AG09319 (cell line): ENCODE results near the gene MRPS34.
"Not testable (repeated sequence)": the region's sequence is repeated elsewhere in the genome, so short reads cannot be mapped to it uniquely, and the experiment has no call there.

Experiments used
- DNase-seq: peaks from one replicate; pipeline ENCODE4 v3.0.0-alpha.2; 2010; ENCODE audit warnings: low read depth; ENCODE audit errors: extremely low read depth
- TF ChIP-seq, protein P1 (sequence below): IDR thresholded peaks from 2 replicates; pipeline ENCODE4 v1.5.1; 2011; ENCODE audit warnings: low read depth, mild to moderate bottlenecking, inconsistent platforms, low read length, moderate library complexity

The MRPS34 gene

DNA sequence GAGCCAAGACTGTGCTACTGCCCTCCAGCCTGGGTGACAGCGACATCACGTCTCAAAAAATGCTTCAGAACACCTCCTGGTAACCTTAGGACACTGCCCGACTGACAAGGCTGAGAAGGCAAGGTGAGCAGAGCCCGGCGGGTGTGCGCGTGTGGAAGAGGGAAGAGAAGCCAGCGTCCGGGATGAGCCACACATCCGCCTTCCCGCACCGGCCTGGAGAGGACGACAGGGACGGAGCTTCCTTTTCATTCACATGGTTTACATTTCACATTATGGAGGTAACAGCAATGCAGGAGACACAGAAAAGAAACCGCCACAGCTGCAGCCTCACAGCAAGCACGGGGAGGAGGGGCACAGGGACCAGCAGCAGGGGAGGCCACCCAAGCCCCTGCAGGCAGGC lies 37.2 kb upstream of the MRPS34 start:
- TF ChIP-seq, protein P1, sequence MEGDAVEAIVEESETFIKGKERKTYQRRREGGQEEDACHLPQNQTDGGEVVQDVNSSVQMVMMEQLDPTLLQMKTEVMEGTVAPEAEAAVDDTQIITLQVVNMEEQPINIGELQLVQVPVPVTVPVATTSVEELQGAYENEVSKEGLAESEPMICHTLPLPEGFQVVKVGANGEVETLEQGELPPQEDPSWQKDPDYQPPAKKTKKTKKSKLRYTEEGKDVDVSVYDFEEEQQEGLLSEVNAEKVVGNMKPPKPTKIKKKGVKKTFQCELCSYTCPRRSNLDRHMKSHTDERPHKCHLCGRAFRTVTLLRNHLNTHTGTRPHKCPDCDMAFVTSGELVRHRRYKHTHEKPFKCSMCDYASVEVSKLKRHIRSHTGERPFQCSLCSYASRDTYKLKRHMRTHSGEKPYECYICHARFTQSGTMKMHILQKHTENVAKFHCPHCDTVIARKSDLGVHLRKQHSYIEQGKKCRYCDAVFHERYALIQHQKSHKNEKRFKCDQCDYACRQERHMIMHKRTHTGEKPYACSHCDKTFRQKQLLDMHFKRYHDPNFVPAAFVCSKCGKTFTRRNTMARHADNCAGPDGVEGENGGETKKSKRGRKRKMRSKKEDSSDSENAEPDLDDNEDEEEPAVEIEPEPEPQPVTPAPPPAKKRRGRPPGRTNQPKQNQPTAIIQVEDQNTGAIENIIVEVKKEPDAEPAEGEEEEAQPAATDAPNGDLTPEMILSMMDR: no peak

DNA sequence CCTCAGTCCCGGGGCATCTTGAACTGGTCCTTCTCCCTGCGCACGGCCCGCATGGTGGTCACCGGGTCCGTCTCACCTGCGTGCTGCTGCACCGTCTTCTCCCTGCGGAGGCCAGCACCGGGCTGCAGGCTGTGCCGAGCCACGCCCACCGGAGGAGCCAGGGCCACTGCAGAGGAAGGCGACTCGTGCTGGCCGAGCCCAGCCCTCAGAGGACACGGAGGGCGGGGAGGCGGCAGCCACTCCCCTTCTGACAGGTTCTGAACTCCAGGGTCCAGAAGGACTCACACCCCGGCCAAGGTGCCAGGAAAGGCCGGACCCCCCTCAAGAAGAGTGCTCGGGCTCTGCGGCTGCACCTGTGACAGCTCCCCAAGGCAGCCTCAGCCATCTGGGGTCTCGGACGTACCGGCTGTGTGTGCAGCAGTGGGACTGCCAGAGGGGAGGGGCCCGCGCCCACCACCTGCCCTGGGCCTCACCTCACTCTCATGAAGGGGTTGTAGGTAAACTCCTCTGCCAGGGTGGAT lies 36.4 kb upstream of the MRPS34 start:
- TF ChIP-seq, protein P1: no peak
- DNase-seq: no peak

More for the DNA sequence above, 37.2 kb upstream of the MRPS34 start:
- DNase-seq: no peak

DNA sequence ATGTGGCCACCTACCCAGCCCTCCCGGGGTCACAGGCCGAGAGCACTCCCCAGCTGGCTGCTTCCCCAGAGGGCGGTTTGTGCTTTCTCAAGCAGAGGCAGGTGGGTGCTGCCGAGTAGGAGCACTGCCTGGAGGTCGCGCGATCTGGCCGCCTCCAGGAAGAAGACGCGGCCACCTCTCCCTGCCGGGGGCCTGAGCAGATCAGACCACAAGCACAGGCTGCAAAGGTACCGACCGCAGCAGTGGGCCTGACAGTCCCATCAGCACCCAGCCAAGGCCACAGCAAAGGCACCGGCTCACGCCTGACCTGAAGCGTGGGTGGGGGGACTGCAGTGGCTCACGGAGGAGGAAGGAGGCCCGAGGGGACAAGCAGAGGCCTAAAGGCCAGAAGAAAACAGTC lies 35.8 kb upstream of the MRPS34 start:
- TF ChIP-seq, protein P1: no peak
- no peak for DNase-seq

DNA sequence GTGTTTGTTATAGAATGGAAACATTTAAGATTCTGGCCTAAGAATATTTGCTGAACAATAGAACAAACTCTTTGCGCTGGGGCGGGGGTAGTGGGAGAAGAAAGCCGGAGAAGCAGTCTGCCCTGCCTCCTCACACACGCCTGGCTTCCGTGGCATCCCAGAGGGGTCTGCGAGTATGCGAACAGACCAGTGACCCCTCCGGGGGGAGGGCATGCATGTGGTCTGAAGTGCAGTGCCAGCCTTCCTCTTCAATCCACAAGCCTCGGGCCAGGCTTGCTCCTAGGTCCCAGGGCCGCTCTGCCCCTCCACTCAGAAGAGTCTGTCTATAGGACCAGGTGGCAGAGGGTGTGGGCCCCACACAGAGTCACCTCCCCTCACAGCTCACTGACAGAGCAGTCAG lies 34.7 kb upstream of the MRPS34 start:
- TF ChIP-seq, protein P1: no peak
- DNase-seq: no peak

DNA sequence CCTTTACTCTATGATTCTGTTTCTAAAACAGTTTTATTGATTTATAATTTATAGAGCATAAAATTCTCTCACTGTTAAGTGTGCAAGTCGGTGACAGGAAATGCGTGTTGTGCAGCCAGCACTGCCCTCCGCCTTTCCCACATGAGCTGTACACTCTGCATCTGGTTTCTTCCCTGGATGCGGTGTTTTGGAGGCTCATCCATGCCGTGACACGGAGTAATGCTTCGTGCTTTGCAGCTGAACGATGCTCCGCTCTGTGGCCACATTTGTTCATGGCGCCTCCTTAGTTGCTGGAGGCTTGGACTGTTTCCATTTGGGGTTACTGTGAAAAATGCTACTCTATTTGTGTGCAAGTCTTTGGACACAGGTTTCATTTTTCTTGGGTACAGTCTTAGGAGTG lies 27.8 kb upstream of the MRPS34 start:
- no peak for DNase-seq

DNA sequence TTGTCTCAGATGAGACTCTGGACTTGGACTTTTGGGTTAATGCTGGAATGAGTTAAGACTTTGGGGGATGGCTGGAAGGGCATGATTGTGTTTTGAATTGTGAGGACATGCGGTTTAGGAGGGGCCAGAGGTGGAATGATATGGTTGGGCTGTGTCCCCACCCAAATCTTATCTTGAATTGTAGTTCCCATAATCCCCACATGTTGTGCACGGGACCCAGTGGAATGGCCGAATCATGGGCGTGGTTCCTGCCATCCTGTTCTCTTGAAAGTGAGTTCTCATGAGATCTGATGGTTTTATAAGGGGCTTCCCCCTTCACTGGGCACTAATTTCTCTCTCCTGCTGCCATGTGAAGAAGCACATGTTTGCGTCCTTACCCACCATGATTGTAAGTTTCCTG lies 26.3 kb upstream of the MRPS34 start:
- DNase-seq: not testable (repeated sequence)

More for the DNA sequence above, 27.8 kb upstream of the MRPS34 start:
- TF ChIP-seq, protein P1: no peak

DNA sequence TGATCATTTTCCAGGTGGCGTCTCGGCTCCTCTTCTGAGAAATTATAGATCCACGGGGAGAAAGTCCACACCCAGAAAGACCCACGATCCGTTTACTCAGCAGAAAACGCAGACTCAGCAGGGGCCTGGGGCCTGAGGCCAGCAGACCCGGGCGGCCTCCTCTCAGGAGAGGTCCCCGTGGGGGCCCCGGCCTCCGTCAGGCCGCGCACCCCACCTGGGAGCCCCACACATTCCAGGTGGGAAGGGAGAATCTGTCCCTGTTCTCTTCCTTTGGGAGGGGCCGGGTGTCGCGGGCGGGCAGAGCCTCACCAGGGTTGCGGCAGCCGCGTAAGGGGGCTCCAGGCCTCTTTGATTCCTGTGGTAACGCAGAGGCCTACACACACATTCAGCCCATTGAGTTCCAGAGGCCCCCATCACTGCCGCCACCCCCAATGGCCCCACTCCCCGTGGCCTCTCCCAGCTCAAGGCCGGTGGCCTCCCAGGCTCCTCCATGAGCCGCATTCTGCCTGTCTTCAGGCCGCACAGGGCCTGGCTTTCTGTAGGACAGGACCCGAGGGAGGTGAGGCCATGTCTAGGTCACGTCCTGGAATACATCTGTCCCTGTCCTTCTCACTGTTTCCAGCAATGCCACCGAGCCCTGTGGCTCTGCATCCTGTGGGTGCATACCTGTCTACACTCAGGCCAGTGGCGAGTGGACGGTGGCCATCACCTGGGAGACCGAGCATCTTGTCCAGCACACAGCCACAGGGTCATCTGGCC lies 22.2 kb upstream of the MRPS34 start:
- TF ChIP-seq, protein P1: no peak

More for the DNA sequence above, 22.2 kb upstream of the MRPS34 start:
- DNase-seq: no peak
